Brain microvascular endothelial cell (primary cell): ENCODE data around the gene NPB.

Experiments
- DNase-seq: peaks from one replicate; pipeline ENCODE4 v3.0.0-alpha.2; 2020
- H3K27ac ChIP-seq: fragments of 250-450 bp; sonication (Bioruptor Pico); 2 replicates; pipeline ENCODE4 v1.5.1; 2020; ENCODE audit warnings: mild to moderate bottlenecking, moderate library complexity
- H3K27me3 ChIP-seq: fragments of 250-450 bp; sonication (Bioruptor Pico); replicated peaks from 2 replicates; pipeline ENCODE4 v1.5.1; 2020; ENCODE audit warnings: mild to moderate bottlenecking
- H3K36me3 ChIP-seq: fragments of 250-450 bp; sonication (Bioruptor Pico); replicated peaks from 2 replicates; pipeline ENCODE4 v1.5.1; 2020; ENCODE audit warnings: mild to moderate bottlenecking
- H3K4me3 ChIP-seq: 2 replicates; pipeline ENCODE4 v1.5.1; 2011; ENCODE audit warnings: low read depth, mild to moderate bottlenecking, control low read depth, low read length, moderate library complexity
- CTCF ChIP-seq: IDR thresholded peaks from 2 replicates; pipeline ENCODE4 v1.5.1; 2011; ENCODE audit warnings: low read depth, mild to moderate bottlenecking, moderate library complexity, low read length, control low read depth, inconsistent platforms; ENCODE audit errors: missing control alignments
- in situ Hi-C: cut with HindIII; loops from 2 replicates; pipeline ENCODE4 v1.10.0; 2017; ENCODE audit warnings: low sequenced_read_pairs, low pct_ligation_motif_present

The NPB gene

GRCh38 chr17:81878294-81878693 lies 23.7 kb upstream of the NPB start:
- DNase-seq: no peak
- Histone ChIP-seq H3K27me3 (no peaks in the 10 kb centered on the region), H3K4me3 (no peak overlapping the region), H3K36me3 (peaks cover 11% of the 10 kb centered on the region), H3K27ac (no peak overlapping the region)
- TF ChIP-seq CTCF: no peak
- in situ Hi-C loops: no loop called here

- in situ Hi-C loops: no loop called here
- no peaks in the 10 kb centered on the region for H3K27me3 ChIP-seq
- no peak overlapping the region for H3K27ac ChIP-seq
- no peak overlapping the region for H3K4me3 ChIP-seq
- no peak for DNase-seq
- peaks cover 18% of the 10 kb centered on the region for H3K36me3 ChIP-seq
- no peak for TF ChIP-seq CTCF
Measured at GRCh38 chr17:81879121-81879520, 22.9 kb upstream of the NPB start.

- in situ Hi-C loops: no loop called here
- TF ChIP-seq CTCF: no peak
- Histone ChIP-seq H3K27ac (no peak overlapping the region), H3K27me3 (no peaks in the 10 kb centered on the region), H3K36me3 (peaks cover 64% of the 10 kb centered on the region), H3K4me3 (no peak overlapping the region)
- no peak for DNase-seq
Measured at GRCh38 chr17:81884520-81884919, 17.5 kb upstream of the NPB start.

GRCh38 chr17:81884968-81885367 lies 17.1 kb upstream of the NPB start:
- Histone ChIP-seq H3K27me3 (no peaks in the 10 kb centered on the region), H3K36me3 (peaks cover 67% of the 10 kb centered on the region), H3K27ac (no peak overlapping the region), H3K4me3 (no peak overlapping the region)
- no peak for TF ChIP-seq CTCF
- in situ Hi-C loops: no loop called here
- no peak for DNase-seq

- Histone ChIP-seq H3K27ac (no peak overlapping the region), H3K4me3 (no peak overlapping the region), H3K36me3 (peaks cover 67% of the 10 kb centered on the region), H3K27me3 (no peaks in the 10 kb centered on the region)
- TF ChIP-seq CTCF: no peak
- no peak for DNase-seq
- in situ Hi-C loops: no loop called here
Measured at GRCh38 chr17:81885454-81885853, 16.6 kb upstream of the NPB start.

GRCh38 chr17:81885869-81886548 lies 16.0 kb upstream of the NPB start:
- Histone ChIP-seq H3K27ac (peak overlapping the region; percentile 29), H3K4me3 (no peak overlapping the region), H3K36me3 (peaks cover 67% of the 10 kb centered on the region), H3K27me3 (no peaks in the 10 kb centered on the region)
- no peak for TF ChIP-seq CTCF
- in situ Hi-C loops: no loop called here
- no peak for DNase-seq
